Suppressor macrophage (primary cell): ENCODE data around the gene HOXA9.

Experiments used
- DNase-seq, 4 experiments: peaks; one replicate each; pipeline ENCODE4 v3.0.0-alpha.2; 2020 to 2022

Gene HOXA9

DNA sequence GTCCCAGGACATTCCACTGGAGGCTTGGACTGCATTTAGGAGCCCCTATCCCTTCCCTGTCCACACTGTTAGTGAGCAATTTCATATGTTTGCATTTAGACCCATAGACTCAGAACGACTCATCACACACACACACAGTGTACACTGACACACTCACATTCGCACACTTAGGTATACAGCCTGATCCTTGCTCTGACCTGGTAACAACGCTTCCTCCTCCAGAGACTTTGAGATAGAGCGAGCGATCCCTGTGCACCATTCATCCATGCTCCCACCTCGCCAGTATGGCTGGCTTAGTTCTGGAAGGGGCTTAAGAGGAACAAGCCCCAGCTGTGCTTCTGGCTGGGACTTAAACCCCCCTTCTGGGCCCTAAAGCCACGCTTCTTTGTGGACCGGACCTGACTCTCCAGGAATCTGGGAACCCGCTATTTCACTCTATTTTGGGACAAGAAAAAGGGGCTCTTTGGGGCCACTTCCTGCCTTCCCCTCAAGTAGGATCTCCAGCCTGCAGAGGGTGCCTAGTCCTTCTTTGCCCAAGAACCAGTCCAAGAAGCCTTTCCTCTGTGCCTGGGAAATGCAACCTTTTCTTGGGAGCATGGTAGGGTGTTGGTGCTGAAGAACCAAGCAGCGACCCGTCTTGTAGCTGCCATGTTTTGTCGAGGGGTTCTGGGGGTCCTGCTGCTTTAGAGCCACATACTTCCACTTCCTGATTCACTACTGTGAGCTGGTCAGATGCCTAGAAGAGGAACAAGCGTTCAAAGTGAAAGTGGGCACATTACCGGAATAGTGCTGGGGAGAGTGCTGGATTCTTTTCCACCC, 35.6 kb upstream of the HOXA9 start:
- DNase-seq = peak; percentile 54 to 76 (median 68)

DNA sequence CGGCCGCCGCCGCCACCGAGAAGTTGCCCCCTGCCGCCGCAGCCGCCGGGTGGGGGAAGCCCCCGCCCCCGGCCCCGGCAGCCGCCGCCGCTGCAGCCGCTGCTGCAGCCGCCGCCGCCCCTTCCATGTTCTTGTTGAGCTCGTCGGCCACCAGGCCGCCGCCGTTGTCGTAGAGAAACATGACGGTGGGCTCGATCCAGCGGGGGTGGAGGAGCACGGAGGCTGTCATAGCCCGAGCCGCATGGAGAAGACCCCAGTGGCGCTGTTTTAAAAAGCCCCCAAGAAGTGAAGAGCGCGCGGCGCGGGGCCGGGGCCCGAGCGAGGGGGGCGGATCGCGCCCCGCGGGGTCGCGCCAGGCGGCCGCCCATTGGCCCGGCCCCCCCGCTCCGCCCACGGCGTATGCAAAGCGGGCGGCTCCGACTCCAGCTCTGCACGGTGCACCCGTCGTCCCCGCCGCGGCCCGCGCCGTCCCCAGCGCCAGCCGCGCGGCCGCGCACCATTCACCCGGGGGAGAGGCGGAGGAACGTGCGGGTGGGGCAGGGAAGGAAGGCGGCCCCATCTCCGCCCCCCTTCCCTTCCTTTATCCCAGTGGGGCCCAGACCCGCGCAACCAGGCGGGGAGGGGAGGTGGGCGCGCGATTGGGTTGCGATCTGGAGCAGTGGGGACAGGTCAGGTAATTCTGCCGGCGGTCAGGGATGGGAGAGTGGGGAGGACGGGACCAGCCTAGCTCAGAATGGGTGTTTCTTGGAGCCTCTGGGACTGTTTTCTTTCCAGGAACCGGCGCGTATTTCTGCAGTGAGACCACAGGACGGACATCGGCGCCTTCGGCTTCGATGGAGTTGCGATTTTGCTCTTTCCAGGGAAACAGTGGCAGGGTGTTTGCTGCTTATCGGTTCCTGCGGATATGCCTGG, 34.8 kb upstream of the HOXA9 start, which contains the start of gene HOXA13:
Gene HOXA13, minus strand, starts transcription at position 243 of the 912 bp plus-strand sequence. Its CDS starts 14 bp downstream, at position 229.
- DNase-seq = peak in 1 of 4 experiments; percentile 47

DNA sequence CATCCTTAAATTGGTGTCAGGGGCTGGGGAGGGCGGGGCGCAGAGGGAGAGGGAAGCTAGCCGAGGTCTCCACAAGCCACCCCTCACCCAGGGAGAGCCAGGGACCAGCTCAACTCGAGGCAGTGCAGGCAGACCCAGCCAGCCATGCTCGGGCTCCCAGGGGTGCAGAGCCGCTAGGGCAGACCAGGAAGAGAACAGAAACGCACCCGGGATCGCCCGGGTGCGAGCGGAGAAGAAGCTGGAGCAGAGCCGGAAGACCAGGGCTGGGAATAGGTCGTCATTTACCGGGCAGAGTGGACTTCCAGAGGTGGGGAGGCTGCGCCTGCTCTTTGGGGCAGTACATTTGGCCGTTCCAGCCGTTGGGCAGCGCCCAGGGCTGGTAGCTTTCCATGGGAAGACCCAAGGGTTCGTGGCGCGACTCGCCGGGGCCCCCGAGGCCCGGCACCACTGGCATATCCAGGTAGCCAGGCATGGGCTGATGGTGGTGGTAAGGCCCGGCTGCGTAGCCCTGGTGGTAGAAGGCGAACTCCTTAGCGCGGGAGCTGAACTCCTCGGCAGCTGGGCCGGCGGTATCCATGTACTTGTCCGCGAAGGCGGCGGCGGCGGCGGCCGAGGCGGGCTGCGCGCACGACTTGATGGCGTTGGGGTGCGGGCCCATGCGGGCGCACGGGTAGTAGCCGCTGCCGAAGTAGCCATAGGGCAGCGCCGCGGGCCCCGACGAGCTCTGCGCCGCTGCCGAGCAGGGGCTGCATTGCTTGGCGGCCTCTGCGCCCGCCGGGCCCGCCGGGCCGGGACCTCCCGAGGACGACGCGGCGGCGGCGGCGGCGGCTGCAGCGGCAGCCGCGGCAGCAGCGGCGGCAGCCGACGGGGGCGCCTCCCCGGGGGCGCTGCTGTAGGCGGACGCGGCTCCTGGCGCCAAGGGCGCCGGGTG, 33.8 kb upstream of the HOXA9 start:
- DNase-seq = peak in 1 of 4 experiments; percentile 50

DNA sequence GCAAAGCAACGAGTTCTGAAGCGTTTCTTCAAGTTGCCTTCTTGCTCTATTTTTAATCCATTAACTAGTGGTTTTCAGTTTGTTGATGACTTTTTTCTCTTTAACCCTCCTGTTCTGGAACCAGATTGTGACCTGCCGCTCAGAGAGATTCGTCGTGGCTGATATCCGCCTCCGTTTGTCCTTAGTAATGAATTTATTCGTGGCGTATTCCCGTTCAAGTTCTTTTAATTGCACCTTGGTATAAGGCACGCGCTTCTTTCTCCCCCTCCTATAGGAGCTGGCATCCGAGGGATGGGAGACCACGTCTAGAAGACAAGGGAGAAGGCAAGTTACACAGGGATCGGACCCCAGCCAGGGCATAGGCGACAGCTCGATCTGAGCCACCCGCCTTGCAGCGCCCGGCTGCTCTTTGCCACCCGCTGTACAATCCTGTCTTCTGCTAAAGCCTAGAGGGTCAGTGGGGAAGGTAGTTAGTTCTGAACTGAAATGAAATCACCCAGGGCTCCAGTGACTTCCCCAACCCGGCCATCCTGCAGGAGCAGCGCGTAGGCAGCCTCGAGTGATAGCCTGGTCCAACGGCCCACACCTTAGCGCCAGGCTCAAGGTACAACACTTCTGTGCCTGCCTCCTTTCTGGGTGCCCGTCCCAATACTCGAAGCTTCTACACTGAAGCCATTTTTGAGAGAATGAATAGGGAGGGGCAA, 33.0 kb upstream of the HOXA9 start:
- peak in 1 of 4 experiments; percentile 36 for DNase-seq

DNA sequence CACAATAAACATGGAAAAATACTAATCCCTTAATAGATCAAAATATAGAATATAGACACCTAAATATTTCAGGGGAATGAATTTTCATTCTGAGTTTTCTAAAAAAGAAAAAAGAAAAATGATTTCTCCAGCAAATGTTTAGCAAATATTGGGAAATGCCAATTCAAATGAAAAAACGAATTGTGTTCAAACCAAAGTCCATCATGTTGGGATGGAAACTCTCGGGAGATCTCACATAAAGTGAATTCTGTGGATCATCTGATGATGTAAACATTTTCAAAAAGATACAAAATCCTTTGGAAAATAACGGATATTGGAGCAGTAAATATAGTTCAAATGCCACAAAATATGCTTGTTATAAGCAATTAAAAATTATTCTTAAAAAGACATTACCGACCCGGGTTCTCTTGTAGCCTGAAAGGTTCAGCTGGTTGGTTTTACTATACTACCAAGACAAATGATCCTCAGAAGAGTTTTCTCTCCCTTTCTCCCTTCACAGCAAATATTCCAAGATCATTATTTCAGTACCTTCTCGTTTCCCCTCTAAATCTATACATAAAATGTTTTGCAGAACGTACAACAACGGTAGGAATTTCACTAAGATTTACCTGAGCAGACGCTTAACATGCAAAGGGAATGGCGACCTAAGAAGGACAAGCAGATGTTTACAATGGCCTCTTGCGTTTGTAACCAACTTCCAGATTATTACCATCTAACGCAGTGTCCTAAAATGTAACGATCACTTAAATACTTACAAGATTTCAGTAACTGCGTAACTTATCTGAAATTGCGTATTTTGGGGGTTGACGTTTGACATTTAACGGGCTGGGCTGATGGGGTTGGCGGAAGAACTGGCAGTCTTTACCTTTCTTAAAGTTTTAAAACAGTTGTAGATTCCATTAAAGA, 32.1 kb upstream of the HOXA9 start:
- no peak for DNase-seq

DNA sequence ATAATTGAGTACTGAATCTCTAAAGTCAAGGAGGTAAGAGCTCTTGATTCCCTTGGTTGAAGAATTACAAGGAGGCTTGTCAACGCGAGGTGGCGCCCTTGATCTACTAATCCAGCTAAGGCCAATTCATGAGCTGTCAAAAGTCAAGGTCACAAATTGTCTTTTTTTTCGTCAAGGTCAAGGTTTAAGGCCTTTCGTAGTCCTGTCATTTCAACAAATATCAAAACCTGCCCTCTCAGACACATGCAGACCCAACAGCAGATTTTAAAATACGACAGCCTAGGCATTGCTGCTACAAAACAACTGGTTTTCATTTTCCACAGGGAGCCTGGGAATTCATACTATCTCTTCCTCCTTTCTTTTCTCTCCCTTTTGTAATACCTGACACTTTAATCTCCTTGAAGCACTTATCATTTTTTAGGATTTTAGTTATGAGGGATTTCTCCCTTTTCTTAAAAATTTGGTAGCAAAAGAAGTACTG, 31.0 kb upstream of the HOXA9 start:
- DNase-seq = peak; percentile 79 to 90 (median 88)

DNA sequence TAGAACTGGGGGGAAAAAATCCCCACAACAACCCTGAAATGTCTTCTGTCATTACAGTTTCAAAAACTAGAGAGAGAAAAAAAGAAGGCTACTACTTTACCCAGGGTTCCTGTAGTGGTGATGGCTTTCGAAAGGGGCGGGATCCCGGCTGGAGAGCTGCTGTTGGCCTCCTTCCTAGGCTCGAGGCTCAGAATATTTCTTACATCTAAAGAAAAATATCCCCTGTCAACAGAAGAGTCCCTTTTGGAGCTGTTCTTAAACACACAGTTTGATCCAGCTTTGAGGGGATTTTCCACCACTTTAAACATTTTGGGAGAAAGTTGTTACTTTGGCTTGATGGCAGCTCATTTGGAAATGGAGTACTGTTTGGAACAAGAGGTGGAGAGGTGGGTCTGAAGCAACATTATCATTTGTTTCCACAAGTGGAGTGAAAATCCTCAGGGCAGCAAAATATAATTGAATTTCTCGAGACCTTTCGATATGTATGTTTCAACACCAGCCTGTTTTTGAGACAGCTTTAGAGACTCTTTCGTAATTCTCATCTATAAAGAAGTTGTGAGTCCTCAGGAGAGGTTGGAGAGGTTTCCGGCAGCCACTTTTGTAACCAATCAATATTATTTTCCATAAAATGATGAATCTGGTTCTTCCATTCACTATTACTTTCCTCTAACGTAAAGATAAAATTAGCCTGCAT, 29.5 kb upstream of the HOXA9 start:
- DNase-seq = no peak

DNA sequence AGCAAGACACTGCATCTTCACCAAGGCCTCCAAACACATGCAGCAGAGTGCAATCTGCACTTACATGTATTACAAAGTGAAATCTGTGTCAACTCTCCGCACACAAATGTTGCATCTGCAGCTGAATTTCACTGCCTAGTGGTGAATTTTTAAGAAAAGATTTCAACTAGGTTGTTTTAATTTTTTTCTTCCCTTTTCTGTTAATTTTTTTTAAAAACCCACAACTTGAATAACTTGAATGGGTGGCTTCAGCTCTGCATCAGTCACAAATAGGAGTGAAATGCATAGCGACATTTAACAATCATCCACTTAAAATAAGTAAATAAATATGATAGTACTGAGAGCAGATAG, 28.6 kb upstream of the HOXA9 start:
- no peak for DNase-seq

DNA sequence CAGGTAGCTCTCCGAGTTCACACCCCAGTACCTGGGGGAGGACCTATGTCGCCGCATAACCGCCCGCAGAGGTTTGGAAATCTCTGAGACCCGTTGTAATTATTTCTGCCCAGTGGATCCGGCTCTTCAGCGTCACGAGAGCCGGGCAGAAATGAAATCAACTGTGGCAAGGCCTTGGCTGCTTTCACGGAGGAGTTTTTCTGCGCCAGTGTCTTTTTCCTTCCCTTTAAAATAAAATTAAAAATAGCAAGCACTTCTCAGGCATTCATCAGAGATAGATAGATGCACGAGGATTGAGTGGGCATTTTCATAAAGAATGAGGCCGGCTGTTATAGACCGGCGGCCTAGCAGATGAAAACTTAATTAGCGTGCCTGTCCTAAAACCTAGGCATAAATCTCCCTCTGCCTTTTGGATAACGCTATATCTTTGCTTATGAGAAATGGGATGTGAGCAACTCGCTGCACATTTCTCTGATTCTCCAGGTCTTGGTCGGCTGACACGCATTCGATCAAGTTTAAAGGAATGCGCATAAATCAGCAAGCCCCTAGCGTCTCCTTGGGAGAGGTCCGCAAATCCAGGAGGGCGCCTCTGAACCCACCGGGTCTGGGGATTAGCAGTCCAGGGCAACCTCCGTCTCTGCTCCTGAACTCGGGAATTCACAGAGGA, 28.1 kb upstream of the HOXA9 start:
- no peak for DNase-seq

DNA sequence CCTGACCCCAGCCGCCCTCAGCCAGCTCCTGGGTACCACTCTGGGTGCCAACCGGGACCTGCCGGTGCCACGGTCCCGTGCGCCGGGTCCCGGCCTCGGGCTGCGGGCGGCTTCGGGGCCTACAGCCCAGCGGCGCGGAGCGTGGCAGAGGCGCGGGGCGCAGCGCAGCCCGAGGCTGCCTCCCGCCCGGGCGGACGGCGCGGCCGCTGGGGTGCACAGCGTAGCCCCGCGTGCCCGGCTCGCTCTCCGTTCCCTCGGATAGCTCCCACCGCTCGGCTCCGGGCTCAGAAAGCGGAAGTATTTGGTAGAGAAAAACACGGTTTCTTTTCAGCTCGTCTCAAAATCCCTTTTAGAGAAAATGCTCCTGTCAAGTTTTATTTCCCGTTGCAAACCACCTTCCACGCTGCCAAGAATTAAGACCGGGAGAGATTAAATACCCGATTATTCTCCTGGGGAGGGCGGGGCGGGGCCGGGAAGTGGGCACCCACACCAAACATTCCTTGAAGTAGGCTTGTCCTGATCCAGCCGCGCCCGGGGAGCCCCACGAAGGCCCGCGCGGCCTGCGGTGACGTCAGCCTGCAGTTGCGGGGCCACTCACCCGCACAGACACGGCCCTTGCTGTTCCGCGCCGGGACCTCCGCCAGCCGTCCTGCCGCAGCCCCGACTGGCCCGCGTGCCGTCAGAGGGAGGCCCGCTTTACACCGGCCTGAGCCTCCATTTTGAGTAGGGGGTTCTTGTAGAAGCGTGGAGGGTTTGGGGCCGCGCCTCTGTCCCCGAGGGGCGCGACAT, 27.4 kb upstream of the HOXA9 start:
- peak; percentile 64 to 85 (median 80) for DNase-seq

DNA sequence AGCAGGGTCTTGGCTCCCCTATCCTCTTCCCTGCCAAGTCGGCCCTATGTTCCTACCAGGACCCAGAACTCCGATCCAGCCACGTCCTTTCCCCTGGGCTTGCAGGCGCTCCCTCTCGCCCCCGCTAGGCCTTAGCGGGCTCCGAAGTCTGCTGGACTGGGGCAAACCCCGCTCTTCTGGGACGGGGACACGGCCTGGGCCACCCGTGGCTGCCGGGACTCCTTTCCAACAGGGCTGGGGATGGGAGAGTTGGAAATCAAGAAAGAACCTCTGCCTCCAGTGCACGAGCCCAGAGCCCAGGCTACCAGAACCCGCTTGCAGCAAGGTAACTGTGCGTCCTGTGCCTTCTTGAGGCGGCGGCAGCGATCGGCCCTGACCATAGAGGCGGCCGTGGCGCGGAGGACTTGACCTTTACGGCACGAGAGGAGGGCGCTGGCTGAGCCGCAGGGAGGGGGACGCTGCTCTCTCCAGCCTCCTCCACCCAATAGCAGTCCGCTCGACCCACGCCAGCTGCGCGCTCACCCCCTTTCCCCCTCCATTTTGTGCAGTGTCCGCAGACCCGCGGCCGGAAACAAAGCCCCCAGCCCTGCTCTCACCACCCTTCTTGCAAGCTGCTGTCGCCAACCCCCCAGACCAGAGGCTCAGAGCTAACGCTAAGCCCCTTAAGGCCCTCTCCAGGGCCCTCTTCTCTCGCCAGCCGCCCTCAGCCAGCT, 26.7 kb upstream of the HOXA9 start:
- no peak for DNase-seq

DNA sequence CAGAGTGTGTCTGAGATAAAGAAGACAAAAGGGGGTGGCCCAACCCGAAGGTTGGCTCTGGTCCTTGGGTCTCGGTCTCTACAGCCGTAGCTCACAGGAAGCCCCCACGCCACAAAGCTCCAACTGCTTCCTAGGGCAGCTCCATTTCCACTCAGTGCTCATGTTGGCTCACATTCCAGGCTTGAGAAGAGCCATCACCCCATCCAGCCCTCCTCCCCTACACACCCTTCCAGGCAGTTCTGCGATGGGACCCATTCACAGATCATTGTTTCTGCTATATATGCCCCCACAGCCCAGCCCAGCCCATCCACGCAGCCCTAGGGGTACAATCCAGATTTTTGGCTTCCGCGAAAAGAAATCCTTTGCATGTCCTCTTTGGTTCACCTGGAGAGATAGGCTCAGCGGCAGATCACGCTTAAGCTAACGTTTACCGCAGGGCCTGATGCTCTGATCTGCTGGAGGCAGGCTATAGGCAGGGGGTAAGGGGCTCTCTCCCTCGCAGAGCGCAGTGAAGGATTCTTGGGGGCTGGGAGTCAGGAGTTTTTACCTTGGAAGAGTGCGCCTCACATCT, 25.9 kb upstream of the HOXA9 start:
- no peak for DNase-seq

DNA sequence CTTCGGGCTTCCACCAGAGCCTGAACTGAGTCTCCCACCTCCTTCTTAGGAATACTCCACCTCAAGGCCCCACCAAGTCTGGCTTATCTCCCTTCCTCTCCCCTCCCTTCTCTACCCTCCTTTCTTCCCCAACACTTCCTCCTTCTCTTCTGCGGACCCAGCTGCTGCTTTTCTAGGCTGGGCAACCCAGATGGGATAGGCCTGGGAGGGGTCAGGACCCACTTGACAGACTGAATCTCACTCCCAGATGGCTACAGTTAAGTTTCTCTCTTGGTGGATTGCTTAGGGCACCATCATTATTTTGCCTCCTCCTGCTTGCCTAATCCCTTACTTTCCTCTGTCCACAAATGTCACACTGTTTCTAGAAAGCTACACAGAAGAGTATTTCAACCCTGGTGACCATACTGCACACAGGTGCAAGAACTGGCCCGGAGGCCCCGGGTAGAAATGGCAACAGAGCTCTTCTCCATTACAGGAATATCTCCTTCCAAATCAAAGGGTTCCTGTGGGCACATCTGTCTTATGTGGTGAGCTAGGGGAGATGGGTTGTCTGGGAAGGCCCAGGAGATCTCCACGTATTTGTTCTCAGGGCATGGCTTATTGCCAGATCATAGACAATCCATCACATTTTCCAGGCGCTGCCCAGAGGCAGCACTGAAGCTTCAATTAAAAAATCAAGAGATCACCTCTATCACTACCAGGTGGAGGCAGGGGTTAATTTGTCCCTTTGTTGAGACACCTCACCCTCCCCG, 24.8 kb upstream of the HOXA9 start:
- DNase-seq = no peak

DNA sequence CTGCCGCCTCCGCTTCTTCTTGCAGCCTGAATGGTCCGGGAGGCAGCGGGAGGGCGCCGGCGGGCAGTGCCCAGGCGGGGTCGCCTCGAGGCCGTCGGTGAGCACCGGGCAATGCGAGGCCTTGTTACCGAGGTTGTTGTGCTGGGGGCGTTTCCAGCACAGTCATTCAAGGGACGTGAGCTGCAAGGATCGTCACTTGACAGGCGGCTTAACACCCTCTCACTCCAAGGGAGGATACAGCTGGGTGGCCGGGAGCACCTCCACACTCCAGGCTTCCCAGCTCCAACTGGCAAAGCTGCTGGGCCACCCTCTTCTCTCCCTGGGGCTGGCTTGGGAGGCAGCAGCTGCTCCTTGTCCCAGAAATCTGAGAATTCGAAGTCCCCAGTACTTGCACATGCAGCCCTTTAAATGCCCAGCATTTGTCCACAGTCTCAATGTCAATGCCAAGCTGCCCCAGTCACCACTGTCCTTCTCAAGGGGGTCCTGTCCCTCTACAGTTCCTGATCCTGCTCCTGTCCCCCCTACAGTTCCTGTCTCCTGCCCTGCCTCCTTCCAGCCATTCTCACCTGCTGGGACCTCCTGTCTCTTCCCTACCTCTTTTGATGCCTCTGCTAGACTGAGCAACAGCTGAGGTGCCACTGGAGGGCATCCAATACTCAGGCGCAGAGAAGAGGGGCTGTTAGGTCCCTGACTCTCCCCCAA, 24.1 kb upstream of the HOXA9 start:
- DNase-seq = no peak

DNA sequence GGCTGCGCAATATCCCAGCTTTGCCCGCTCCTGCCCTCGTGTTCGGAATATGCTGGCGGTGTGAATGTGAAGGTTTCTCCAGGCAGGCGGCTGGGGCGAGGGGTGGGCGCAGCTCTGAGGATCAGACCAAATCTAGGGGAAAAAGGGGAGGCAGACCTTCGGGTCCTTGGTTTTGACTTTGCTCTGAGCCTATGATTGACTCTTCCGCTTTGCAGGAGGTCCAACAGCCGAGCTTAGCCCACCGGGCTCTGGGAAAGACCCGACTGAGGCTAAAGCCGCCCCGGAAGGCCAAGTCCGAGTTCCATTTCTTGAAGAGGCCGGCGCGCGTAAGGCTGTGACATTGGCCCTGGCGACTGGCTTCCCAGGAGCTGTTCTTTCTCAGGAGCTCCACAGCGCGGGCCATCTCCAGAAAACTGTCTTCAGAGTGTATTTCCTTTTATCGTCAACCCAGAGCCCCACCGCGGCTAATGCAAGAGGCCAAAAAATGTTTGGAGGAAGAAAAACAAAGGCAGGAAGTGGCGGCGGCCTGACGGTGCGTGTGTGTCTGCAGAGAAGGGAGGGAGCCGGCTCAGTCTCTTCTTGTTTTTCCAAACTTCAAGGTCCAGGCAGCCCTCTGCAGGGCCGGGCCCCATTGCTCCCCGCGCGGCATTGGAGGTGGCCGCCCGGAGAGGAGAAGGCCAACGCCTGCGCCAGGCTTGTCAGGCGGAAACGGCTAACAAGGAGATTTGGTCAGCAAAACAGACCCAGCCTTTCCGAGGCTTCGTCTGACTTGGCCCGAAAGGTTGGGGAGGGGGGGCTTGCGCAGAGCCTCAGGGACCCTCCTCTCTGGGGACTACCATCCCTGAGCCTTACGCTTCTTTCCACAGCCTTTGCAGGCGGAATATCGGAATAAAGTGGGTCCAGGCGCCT, 23.3 kb upstream of the HOXA9 start:
- DNase-seq = peak; percentile 40 to 68 (median 56)
